DOHH2 (cell line): ENCODE measurements around the gene RHOBTB3.

ENCODE experiments used
- H3F3A ChIP-seq: fragments of 200-600 bp; sonication (generic), shearing (Covaris generic); 2 replicates; pipeline ENCODE4 v1.6.0; 2016; ENCODE audit warnings: antibody characterized with exemption, mild to moderate bottlenecking; ENCODE audit not compliant: control insufficient read depth, insufficient read depth
- H3K27ac ChIP-seq: fragments of 200-600 bp; sonication (generic); 2 replicates; pipeline ENCODE4 v1.5.1; 2014; ENCODE audit warnings: low read depth, mild to moderate bottlenecking, low read length, moderate library complexity
- H3K27me3 ChIP-seq: fragments of 200-600 bp; sonication (generic); 2 replicates; pipeline ENCODE4 v1.6.1; 2014; ENCODE audit warnings: mild to moderate bottlenecking, low read length, mixed read lengths; ENCODE audit not compliant: control insufficient read depth
- H3K36me3 ChIP-seq: fragments of 200-600 bp; sonication (generic); 2 replicates; pipeline ENCODE4 v1.6.1; 2014; ENCODE audit warnings: mild to moderate bottlenecking, low read length, moderate library complexity, mixed read lengths; ENCODE audit not compliant: control insufficient read depth
- H3K4me1 ChIP-seq: fragments of 200-600 bp; sonication (generic); 2 replicates; pipeline ENCODE4 v1.6.1; 2014; ENCODE audit warnings: mild to moderate bottlenecking, low read length, mixed read lengths; ENCODE audit not compliant: control insufficient read depth
- H3K4me2 ChIP-seq: fragments of 200-600 bp; sonication (generic); 2 replicates; pipeline ENCODE4 v1.6.0; 2014; ENCODE audit warnings: mild to moderate bottlenecking, low read length, moderate library complexity
- H3K4me3 ChIP-seq: fragments of 200-600 bp; sonication (generic); 2 replicates; pipeline ENCODE4 v1.5.1; 2014; ENCODE audit warnings: mild to moderate bottlenecking, low read length, mixed read lengths
- H3K79me2 ChIP-seq: fragments of 200-600 bp; sonication (generic); 2 replicates; pipeline ENCODE4 v1.6.1; 2014; ENCODE audit warnings: mild to moderate bottlenecking, low read length, mixed read lengths; ENCODE audit not compliant: control insufficient read depth
- H3K9me2 ChIP-seq: fragments of 200-600 bp; sonication (generic); replicated peaks from 2 replicates; pipeline ENCODE4 v1.6.1; 2014; ENCODE audit warnings: mild to moderate bottlenecking, low read length, mixed read lengths; ENCODE audit not compliant: control insufficient read depth
- H3K9me3 ChIP-seq: fragments of 200-600 bp; sonication (generic); 2 replicates; pipeline ENCODE4 v1.6.1; 2014; ENCODE audit warnings: antibody characterized with exemption, low read length, mixed read lengths; ENCODE audit not compliant: control insufficient read depth, insufficient read depth
- H4K20me1 ChIP-seq: fragments of 200-600 bp; sonication (generic); 2 replicates; pipeline ENCODE4 v1.6.0; 2014; ENCODE audit warnings: low read depth, mild to moderate bottlenecking, antibody characterized with exemption, low read length, moderate library complexity; ENCODE audit not compliant: control insufficient read depth, insufficient read depth
- EZH2phosphoT487 ChIP-seq: fragments of 200-600 bp; sonication (generic); IDR thresholded peaks from 2 replicates; pipeline ENCODE4 v1.6.1; 2017; ENCODE audit warnings: borderline replicate concordance, mild to moderate bottlenecking, antibody characterized with exemption, low read length, moderate library complexity, mixed read lengths
- TF ChIP-seq, protein P1 (sequence below): fragments of 200-600 bp; sonication (generic); IDR thresholded peaks from one replicate; pipeline ENCODE4 v1.5.1; 2014; ENCODE audit warnings: antibody characterized with exemption, mild to moderate bottlenecking, low read depth, low read length; ENCODE audit not compliant: poor library complexity, severe bottlenecking

Gene RHOBTB3

DNA sequence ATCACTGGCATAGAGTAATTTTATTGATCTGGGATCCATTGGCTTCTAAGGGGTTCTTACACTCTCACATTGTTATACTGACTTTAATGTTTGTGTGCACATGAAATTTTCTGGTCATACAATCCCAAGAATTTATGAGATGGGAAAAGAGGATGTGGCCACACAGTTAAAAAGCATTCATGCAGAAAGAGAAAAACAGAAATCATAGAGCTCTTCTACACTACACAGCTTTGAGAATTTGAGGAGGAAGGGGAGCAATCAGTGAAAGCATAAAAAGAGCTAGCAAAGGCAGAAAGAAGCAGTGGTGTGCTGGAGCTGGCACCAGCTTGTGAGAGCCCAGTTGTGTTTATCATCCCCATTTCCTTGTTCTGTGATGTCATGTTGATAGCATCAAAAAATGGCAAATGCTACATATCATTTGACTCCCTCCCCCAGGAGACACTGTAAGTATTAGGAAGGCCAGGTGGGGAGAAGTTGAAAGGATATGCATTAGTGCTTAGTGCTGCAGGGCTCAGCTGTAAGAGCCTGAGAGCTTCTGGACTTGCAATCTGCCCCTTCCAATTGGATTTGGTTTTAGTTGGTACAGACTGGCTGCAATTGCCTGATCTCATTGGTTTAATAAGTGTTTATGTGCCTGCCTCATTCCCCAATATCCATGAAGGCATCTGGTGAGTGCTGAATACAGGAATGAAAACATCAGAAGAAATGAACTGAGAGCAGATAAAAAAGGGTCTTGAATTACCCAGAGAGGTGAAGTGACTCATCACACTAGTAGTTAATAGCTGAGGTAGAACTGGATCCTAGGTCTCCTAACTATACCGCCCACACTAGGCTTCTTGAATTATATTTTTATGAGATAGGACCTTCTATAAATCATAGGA, 30.9 kb downstream of the RHOBTB3 start:
- H3K27me3 ChIP-seq, result no peaks in the 10 kb centered on the region
- H3K4me2 ChIP-seq, result 0 out of 2 replicates have a peak overlapping the region, but pooled peaks have one; percentile 15
- H3K36me3 ChIP-seq, result no peaks in the 10 kb centered on the region
- no peaks in the 10 kb centered on the region for H3K9me2 ChIP-seq
- H3K4me1 ChIP-seq, result peaks cover 24% of the 10 kb centered on the region
- H3K4me3 ChIP-seq, result no peak overlapping the region
- no peaks in the 10 kb centered on the region for H3K79me2 ChIP-seq
- H3F3A ChIP-seq, result no peaks in the 10 kb centered on the region
- no peak overlapping the region for H3K27ac ChIP-seq
- TF ChIP-seq, protein P1, sequence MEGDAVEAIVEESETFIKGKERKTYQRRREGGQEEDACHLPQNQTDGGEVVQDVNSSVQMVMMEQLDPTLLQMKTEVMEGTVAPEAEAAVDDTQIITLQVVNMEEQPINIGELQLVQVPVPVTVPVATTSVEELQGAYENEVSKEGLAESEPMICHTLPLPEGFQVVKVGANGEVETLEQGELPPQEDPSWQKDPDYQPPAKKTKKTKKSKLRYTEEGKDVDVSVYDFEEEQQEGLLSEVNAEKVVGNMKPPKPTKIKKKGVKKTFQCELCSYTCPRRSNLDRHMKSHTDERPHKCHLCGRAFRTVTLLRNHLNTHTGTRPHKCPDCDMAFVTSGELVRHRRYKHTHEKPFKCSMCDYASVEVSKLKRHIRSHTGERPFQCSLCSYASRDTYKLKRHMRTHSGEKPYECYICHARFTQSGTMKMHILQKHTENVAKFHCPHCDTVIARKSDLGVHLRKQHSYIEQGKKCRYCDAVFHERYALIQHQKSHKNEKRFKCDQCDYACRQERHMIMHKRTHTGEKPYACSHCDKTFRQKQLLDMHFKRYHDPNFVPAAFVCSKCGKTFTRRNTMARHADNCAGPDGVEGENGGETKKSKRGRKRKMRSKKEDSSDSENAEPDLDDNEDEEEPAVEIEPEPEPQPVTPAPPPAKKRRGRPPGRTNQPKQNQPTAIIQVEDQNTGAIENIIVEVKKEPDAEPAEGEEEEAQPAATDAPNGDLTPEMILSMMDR, result no peak
- no peak for TF ChIP-seq EZH2phosphoT487
- H4K20me1 ChIP-seq, result no peaks in the 10 kb centered on the region
- H3K9me3 ChIP-seq, result no peaks in the 10 kb centered on the region

DNA sequence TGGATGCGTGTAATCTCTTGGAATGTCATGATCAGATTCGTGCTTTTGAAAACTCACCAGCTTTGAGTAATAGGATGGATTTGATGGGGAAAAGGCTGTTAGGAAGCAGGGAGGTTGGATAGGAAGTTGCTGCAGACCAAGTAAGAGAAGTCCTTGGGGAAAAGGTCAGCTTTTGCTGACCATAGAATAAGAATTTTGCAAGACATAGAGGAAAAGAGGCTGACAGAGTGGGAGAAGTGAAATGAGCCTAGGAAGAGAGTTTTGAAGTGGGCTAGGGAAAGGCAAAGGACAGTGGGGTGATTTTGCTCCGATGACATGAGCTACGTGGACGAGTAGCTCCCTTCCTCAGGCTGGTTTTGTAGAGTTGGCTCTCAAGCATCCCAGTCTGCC, 31.5 kb downstream of the RHOBTB3 start:
- no peak overlapping the region for H3K27ac ChIP-seq
- H3K4me2 ChIP-seq, result no peak overlapping the region
- H3F3A ChIP-seq, result no peaks in the 10 kb centered on the region
- no peaks in the 10 kb centered on the region for H3K9me2 ChIP-seq
- peaks cover 24% of the 10 kb centered on the region for H3K4me1 ChIP-seq
- H3K9me3 ChIP-seq, result no peaks in the 10 kb centered on the region
- TF ChIP-seq, protein P1, result no peak
- TF ChIP-seq EZH2phosphoT487, result no peak
- no peak overlapping the region for H3K4me3 ChIP-seq
- no peaks in the 10 kb centered on the region for H4K20me1 ChIP-seq
- no peaks in the 10 kb centered on the region for H3K79me2 ChIP-seq
- H3K36me3 ChIP-seq, result no peaks in the 10 kb centered on the region
- no peaks in the 10 kb centered on the region for H3K27me3 ChIP-seq

DNA sequence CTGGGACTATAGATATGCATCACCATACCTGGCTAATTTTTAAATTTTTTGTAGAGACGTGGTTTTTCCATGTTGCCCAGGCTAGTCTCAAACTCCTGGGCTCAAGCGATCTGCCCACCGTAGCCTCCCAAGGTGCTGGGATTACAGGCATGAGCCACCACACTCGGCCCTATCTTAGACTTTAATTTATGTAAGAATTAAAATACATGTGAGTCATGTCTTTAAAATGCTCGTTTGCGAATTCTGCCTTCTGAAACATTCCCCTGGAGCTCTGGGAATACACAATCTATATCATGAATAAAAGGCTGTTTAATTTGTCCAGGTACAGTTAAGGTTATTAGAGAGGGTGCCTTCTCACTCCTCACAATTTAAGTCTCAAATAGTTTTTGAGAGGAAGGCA, 32.8 kb downstream of the RHOBTB3 start:
- Histone ChIP-seq H4K20me1 (no peaks in the 10 kb centered on the region), H3F3A (no peaks in the 10 kb centered on the region), H3K9me2 (no peaks in the 10 kb centered on the region), H3K4me3 (no peak overlapping the region), H3K27ac (no peak overlapping the region), H3K27me3 (no peaks in the 10 kb centered on the region), H3K79me2 (no peaks in the 10 kb centered on the region), H3K9me3 (no peaks in the 10 kb centered on the region), H3K4me2 (no peak overlapping the region), H3K36me3 (no peaks in the 10 kb centered on the region), H3K4me1 (peaks cover 24% of the 10 kb centered on the region)
- TF ChIP-seq, protein P1, result no peak
- no peak for TF ChIP-seq EZH2phosphoT487
